GM12801 (cell line): ENCODE data around the gene TREML1.

ENCODE experiments used
- TF ChIP-seq, protein P1 (sequence below): IDR thresholded peaks from one replicate; pipeline ENCODE4 v1.5.1; 2011; ENCODE audit warnings: control low read depth; ENCODE audit not compliant: insufficient read length; ENCODE audit errors: extremely low read depth

Gene TREML1

DNA sequence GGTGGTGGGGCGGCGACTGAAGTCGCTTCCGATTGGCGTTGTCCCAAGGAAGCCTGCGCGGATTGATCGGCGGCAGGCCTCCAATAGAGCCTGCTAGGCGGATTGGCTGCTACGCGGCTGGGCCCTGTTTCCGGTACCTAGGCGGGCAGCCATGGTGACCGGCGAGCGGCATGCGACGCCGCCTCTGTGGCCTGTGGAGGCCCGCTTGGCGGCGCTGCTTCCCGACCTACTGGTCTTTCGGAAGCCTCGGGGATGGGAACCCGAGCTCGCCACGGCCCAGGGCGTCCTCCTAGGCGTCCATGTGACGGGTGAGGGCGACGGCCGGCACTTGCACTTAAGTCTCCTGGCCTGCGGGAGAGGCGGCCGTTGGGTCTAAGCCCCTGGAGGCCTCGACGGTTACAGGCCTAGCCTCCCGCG is 53.3 kb downstream of the TREML1 start:
- TF ChIP-seq, protein P1, sequence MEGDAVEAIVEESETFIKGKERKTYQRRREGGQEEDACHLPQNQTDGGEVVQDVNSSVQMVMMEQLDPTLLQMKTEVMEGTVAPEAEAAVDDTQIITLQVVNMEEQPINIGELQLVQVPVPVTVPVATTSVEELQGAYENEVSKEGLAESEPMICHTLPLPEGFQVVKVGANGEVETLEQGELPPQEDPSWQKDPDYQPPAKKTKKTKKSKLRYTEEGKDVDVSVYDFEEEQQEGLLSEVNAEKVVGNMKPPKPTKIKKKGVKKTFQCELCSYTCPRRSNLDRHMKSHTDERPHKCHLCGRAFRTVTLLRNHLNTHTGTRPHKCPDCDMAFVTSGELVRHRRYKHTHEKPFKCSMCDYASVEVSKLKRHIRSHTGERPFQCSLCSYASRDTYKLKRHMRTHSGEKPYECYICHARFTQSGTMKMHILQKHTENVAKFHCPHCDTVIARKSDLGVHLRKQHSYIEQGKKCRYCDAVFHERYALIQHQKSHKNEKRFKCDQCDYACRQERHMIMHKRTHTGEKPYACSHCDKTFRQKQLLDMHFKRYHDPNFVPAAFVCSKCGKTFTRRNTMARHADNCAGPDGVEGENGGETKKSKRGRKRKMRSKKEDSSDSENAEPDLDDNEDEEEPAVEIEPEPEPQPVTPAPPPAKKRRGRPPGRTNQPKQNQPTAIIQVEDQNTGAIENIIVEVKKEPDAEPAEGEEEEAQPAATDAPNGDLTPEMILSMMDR = no peak
